C4-2B (cell line): ENCODE measurements around the gene DNAJB5.

Experiments used
- CTCF ChIP-seq: fragments of 450-650 bp; conservative IDR thresholded peaks from 2 replicates; pipeline ENCODE4 v1.5.1; 2017; ENCODE audit warnings: mild to moderate bottlenecking
- ZFX ChIP-seq: fragments of 450-650 bp; IDR thresholded peaks from 2 replicates; pipeline ENCODE4 v1.6.1; 2017

GRCh38 chr9:34986540-34987047 is 3.0 kb upstream of the DNAJB5 start:
- TF ChIP-seq CTCF, result no peak
- no peak for TF ChIP-seq ZFX
